HG03039 (cell line): ENCODE results near the gene PODNL1.
A peak's percentile ranks its signal among the peaks of the same experiment; 100 is the strongest.

ENCODE experiments used
- ATAC-seq: cut with Tn5 transposase; IDR thresholded peaks from one replicate; pipeline ENCODE4 v1.9.1; 2021; ENCODE audit warnings: mild to moderate bottlenecking, moderate library complexity; ENCODE audit not compliant: unreplicated experiment

Gene PODNL1

GRCh38 chr19:13958043-13958442 lies 19.8 kb upstream of the PODNL1 start:
- ATAC-seq: no peak

- ATAC-seq: no peak
Observed at GRCh38 chr19:13957051-13957450, 18.8 kb upstream of the PODNL1 start.

- no peak for ATAC-seq
Observed at GRCh38 chr19:13956365-13956744, 18.1 kb upstream of the PODNL1 start.

GRCh38 chr19:13955662-13956364 lies 17.6 kb upstream of the PODNL1 start:
- no peak for ATAC-seq

GRCh38 chr19:13954185-13954584 lies 16.0 kb upstream of the PODNL1 start:
- no peak for ATAC-seq

GRCh38 chr19:13952931-13953531 lies 14.8 kb upstream of the PODNL1 start:
- ATAC-seq: no peak

- ATAC-seq: peak; percentile 92
Observed at GRCh38 chr19:13952154-13952930, 14.1 kb upstream of the PODNL1 start, which contains the start of gene DCAF15. TSS of gene DCAF15 (plus strand) at chr19:13952509. CDS start at chr19:13952513, 4 bp downstream.

- ATAC-seq: no peak
Observed at GRCh38 chr19:13951799-13952153, 13.6 kb upstream of the PODNL1 start.

- no peak for ATAC-seq
Observed at GRCh38 chr19:13951043-13951442, 12.8 kb upstream of the PODNL1 start.

GRCh38 chr19:13946414-13946813 lies 8.2 kb upstream of the PODNL1 start:
- ATAC-seq: no peak

GRCh38 chr19:13942023-13942684 lies 3.9 kb upstream of the PODNL1 start:
- no peak for ATAC-seq

- ATAC-seq: no peak
Observed at GRCh38 chr19:13937479-13938300, 527 bp downstream of the PODNL1 start.

- ATAC-seq: no peak
Observed at GRCh38 chr19:13935765-13936510, 2.3 kb downstream of the PODNL1 start.

- ATAC-seq: no peak
Observed at GRCh38 chr19:13934785-13935109, 3.5 kb downstream of the PODNL1 start.

- no peak for ATAC-seq
Observed at GRCh38 chr19:13932911-13933393, 5.3 kb downstream of the PODNL1 start.

- no peak for ATAC-seq
Observed at GRCh38 chr19:13932149-13932637, 6.0 kb downstream of the PODNL1 start.

- ATAC-seq: no peak
Observed at GRCh38 chr19:13931391-13932148, 6.6 kb downstream of the PODNL1 start.

- no peak for ATAC-seq
Observed at GRCh38 chr19:13930402-13930801, 7.8 kb downstream of the PODNL1 start.

GRCh38 chr19:13929956-13930355 lies 8.3 kb downstream of the PODNL1 start:
- no peak for ATAC-seq
